ENCODE measurements around the gene GPR55. TPM values are rescaled to one million over a fixed set of nuclear protein-coding genes. Genes with fewer than 3 reads are reported as not detected.

The GPR55 gene
- total and polyA plus RNA-seq, 2 of the 8 experiments (the other 6 are each of a cell fraction or from before 2014, with no cell fraction given), result not detected

DNA sequence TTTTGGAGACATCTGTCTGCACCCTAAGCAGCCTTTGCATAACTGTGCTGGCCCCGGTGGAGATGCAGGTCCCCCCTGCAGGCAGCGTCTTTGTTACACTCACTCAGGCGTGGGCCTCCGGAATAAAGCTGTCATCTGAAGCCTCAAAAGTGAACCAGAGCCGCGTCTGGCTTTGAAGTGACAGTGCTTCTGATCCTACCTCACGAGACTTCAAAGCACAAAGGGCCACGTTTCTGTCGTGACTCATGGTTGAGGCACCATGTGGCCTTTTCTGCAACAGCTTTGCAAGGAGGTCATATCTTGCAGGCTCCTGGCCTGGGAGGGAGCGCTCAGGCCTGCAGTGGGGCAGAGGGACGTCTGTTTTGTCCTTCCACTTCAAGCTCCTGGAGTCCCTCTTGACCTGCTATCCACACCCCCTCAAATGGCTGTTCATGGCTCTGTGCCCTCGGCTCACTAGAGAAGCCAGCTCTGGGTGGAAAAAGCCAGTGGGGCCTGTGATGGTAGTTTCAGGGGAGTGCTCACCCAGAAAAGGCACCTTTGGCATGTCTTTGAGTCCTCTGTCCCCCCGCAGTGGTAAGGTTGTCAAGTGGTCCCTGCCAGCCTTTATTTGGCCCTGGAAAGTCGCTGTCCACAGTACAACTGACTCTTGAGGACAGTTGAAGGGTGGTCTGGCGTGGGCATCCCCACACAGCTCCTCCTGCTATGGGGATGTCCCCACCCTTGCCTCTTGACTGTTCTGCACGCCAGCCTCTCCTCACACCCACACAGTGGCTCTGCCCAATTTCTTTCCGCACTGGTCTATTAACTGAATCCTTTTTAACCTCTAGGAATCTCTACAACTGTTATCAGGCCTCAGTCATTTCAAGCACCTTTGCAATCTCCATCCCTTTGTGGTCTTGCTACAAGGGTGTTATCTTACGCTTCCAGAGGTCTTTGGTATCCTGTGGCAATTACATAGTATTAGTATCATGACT, 19.3 kb downstream of the GPR55 start:
- no peaks in the 10 kb centered on the region for H3K9me3 ChIP-seq (ENCODE audit: insufficient read depth in 2 of 2, low read depth in 1 of 2, low read length in 1 of 2)
- H3K27ac ChIP-seq (ENCODE audit: low read depth, low read length), result no peak overlapping the region
- peak overlapping the region; percentile 80; the same call in 1 of the 2 replicates for H2BK12ac ChIP-seq (ENCODE audit: low read depth, low read length)
- peaks cover 0 to 12% (median 0%) of the 10 kb centered on the region in 4 experiments; a peak in 3 of 7 replicates for H3K27me3 ChIP-seq (replicated peaks in 1 of 4; ENCODE audit: control insufficient read depth in 3 of 4, extremely low read depth in 1 of 4, insufficient read depth in 3 of 4, low read length in 3 of 4)
- H3K9ac ChIP-seq (replicated peaks in 1 of 4; ENCODE audit: extremely low read depth in 1 of 4, low read depth in 3 of 4, low read length in 3 of 4), result no peak overlapping the region
- H3K4me3 ChIP-seq (ENCODE audit: extremely low read depth in 1 of 4, insufficient read depth in 2 of 4, low read depth in 3 of 4, low read length in 4 of 4), result no peak overlapping the region
- H2AFZ ChIP-seq (ENCODE audit: low read length), result no peak overlapping the region
- no peaks in the 10 kb centered on the region for H3K36me3 ChIP-seq (ENCODE audit: control insufficient read depth in 2 of 4, insufficient read depth in 4 of 4, low read length in 3 of 4)
- peak overlapping the region; percentile 47; the same call in 1 of the 2 replicates for H2BK5ac ChIP-seq (ENCODE audit: low read depth, low read length)
- 63% methylated on average over 18 of the region's 18 CpGs; no CpG with 5 or more reads in 1 of the 2 experiments for WGBS, 2 experiments (ENCODE audit: extremely low coverage in 1 of 2, insufficient coverage in 1 of 2, insufficient read length in 1 of 2, insufficient replicate concordance in 2 of 2, low coverage in 1 of 2, low lambda C conversion rate in 2 of 2, missing lambda C conversion rate in 1 of 2)
- FAIRE-seq, result no peak
- H3K56ac ChIP-seq (replicated peaks; ENCODE audit: insufficient read length, low read depth, low read length), result no peak overlapping the region
- H3K14ac ChIP-seq (ENCODE audit: insufficient read length), result no peak overlapping the region
- H4K8ac ChIP-seq (ENCODE audit: extremely low read depth, insufficient read depth, low read length), result no peak overlapping the region
- peak overlapping the region; percentile 91; the same call in 1 of the 2 replicates for H2BK20ac ChIP-seq (ENCODE audit: low read length)
- CTCF ChIA-PET (ENCODE audit: partially characterized antibody), result interaction anchor here (0.7 to 21.7 kb wide), 12 partner anchors 8 to 198 kb away, joined by 3 to 332 read pairs (median 4); partner anchors contain the start of gene GPR55
- DNase-seq (ENCODE audit: low read depth in 1 of 2, low spot score in 2 of 2), result no peak
- H4K91ac ChIP-seq (replicated peaks; ENCODE audit: insufficient read length, low read length), result peak overlapping the region; percentile 19
- H3K23ac ChIP-seq (ENCODE audit: insufficient read length), result no peak overlapping the region
- TF ChIP-seq, protein P1, sequence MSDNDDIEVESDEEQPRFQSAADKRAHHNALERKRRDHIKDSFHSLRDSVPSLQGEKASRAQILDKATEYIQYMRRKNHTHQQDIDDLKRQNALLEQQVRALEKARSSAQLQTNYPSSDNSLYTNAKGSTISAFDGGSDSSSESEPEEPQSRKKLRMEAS (IDR thresholded peaks at IDR 0.05), result peak; percentile 67
- TF ChIP-seq BCL11A (IDR thresholded peaks at IDR 0.05; ENCODE audit: low read depth in 2 of 2, low read length in 2 of 2) (no peak), TAF1 (IDR thresholded peaks at IDR 0.05; ENCODE audit: low read depth, low read length) (no peak), JUN (IDR thresholded peaks at IDR 0.05; ENCODE audit: low read depth, low read length) (no peak), SUZ12 (IDR thresholded peaks at IDR 0.05; ENCODE audit: low read length) (no peak), BACH1 (IDR thresholded peaks at IDR 0.05; ENCODE audit: low read length) (no peak)
- TF ChIP-seq, protein P2, sequence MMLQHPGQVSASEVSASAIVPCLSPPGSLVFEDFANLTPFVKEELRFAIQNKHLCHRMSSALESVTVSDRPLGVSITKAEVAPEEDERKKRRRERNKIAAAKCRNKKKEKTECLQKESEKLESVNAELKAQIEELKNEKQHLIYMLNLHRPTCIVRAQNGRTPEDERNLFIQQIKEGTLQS (IDR thresholded peaks at IDR 0.05; ENCODE audit: insufficient read depth, low read depth, low read length), result no peak
- H2BK15ac ChIP-seq (ENCODE audit: low read length), result peak overlapping the region; percentile 50; the same call in 1 of the 2 replicates
- H2BK120ac ChIP-seq (replicated peaks; ENCODE audit: low read depth, low read length), result no peak overlapping the region
- H3K4ac ChIP-seq (replicated peaks; ENCODE audit: insufficient read length, low read depth, low read length), result no peak overlapping the region
- H3K23me2 ChIP-seq (ENCODE audit: low read depth, low read length), result no peaks in the 10 kb centered on the region
- no peak overlapping the region for H4K5ac ChIP-seq (ENCODE audit: insufficient read length, low read depth, low read length)
- H3K4me1 ChIP-seq (replicated peaks in 1 of 4; ENCODE audit: control insufficient read depth in 3 of 4, insufficient read depth in 4 of 4, low read length in 3 of 4), result peaks cover 7 to 28% (median 20%) of the 10 kb centered on the region in 4 experiments
- no peaks in the 10 kb centered on the region for H3K79me2 ChIP-seq (ENCODE audit: control insufficient read depth in 1 of 2, insufficient read depth in 2 of 2, low read length in 2 of 2)
- no peaks in the 10 kb centered on the region for H4K20me1 ChIP-seq (replicated peaks in 1 of 2; ENCODE audit: control insufficient read depth in 1 of 2, insufficient read depth in 2 of 2, low read length in 2 of 2)
- H2AK5ac ChIP-seq (ENCODE audit: low read depth, low read length), result no peak overlapping the region; the same call in 1 of the 2 replicates
- H3K18ac ChIP-seq (ENCODE audit: extremely low read depth, low read length), result peak overlapping the region; percentile 26
- H3K79me1 ChIP-seq (ENCODE audit: low read depth, low read length), result no peaks in the 10 kb centered on the region
- 0 out of 4 replicates have a peak overlapping the region, but pooled peaks have one; percentile 15 to 23 for H3K4me2 ChIP-seq (ENCODE audit: insufficient read depth in 1 of 2, low read depth in 2 of 2, low read length in 2 of 2)
- POLR2A ChIA-PET (ENCODE audit: partially characterized antibody), result interaction anchor here (1.1 kb wide), 1 partner anchor 36 kb away, joined by 6 read pairs; no protein-coding TSS in a partner anchor

Data from H1 (cell line).